MM.1S (cell line): ENCODE data around the gene NDRG2.

Source experiments
- EZH2 ChIP-seq: fragments of 300-600 bp; sonication (generic); optimal IDR thresholded peaks from 2 replicates; pipeline ENCODE3; 2017; ENCODE audit warnings: low read depth, mild to moderate bottlenecking, antibody characterized with exemption, low read length, mixed read lengths
- EZH2phosphoT487 ChIP-seq: fragments of 300-600 bp; sonication (generic); IDR thresholded peaks from 2 replicates; pipeline ENCODE4 v1.6.1; 2018; ENCODE audit warnings: antibody characterized with exemption, low read length
- TF ChIP-seq, protein P1 (sequence below): fragments of 300-600 bp; sonication (generic); IDR thresholded peaks from 2 replicates; pipeline ENCODE4 v1.5.1; 2016; ENCODE audit warnings: antibody characterized with exemption, low read length, mixed read lengths

DNA sequence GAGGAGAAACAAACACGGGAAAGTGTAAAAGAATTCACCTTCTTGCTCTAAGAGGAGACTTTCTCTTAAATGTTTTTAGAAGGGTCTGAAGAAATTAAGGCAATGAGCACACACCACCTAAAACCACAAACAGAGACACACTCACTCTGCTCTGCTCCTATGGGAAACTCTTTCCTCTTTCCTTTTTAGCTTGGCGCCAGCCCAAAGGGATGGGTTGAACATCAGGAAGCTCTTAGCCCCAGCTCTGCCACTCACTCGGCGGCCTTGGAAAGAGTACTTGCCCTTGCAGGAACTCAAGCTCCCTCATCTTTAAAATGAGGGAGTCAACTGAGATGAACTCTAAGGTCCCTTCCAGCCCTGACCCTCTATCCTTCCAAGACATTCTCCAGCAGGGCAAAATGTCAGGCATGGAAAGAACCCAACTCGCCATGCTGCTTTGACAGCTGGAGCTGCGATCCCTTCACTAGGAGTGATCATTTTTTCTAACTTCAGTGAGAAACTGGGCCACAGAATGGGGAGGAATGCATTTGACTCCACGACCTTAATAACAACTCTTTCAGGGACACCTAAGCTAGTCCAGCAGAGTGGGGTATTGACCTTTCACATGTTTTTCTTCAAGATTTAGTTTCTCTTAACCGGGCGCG lies 31.8 kb upstream of the NDRG2 start:
- TF ChIP-seq, protein P1, sequence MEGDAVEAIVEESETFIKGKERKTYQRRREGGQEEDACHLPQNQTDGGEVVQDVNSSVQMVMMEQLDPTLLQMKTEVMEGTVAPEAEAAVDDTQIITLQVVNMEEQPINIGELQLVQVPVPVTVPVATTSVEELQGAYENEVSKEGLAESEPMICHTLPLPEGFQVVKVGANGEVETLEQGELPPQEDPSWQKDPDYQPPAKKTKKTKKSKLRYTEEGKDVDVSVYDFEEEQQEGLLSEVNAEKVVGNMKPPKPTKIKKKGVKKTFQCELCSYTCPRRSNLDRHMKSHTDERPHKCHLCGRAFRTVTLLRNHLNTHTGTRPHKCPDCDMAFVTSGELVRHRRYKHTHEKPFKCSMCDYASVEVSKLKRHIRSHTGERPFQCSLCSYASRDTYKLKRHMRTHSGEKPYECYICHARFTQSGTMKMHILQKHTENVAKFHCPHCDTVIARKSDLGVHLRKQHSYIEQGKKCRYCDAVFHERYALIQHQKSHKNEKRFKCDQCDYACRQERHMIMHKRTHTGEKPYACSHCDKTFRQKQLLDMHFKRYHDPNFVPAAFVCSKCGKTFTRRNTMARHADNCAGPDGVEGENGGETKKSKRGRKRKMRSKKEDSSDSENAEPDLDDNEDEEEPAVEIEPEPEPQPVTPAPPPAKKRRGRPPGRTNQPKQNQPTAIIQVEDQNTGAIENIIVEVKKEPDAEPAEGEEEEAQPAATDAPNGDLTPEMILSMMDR = no peak
- no peak for TF ChIP-seq EZH2
- no peak for TF ChIP-seq EZH2phosphoT487
